K562 (cell line): ENCODE results near the gene ATG4D. TPM values are rescaled to one million over a fixed set of nuclear protein-coding genes. Genes with fewer than 3 reads are reported as not detected.

Experiments used
- HOMEZ ChIP-seq: fragments of 250-450 bp; sonication (Bioruptor Pico); IDR thresholded peaks from 2 replicates; pipeline ENCODE4 v1.4.0; 2020; ENCODE audit warnings: mild to moderate bottlenecking, moderate library complexity
- HOXB6 ChIP-seq: fragments of 250-450 bp; sonication (Bioruptor Pico); IDR thresholded peaks from 2 replicates; pipeline ENCODE4 v1.5.1; 2022; ENCODE audit warnings: mild to moderate bottlenecking, borderline replicate concordance
- MTA2 ChIP-seq: fragments of 450-650 bp; IDR thresholded peaks from 2 replicates; pipeline ENCODE4 v1.6.1; 2016; ENCODE audit warnings: low read depth
- NCOA6 ChIP-seq: fragments of 450-650 bp; IDR thresholded peaks from 2 replicates; pipeline ENCODE4 v1.6.1; 2017; ENCODE audit warnings: mild to moderate bottlenecking
- NR4A1 ChIP-seq, 2 experiments: fragments of 250-450 bp in 1 of 2; fragments of 450-650 bp in 1 of 2; sonication (Bioruptor Pico) in 1 of 2; IDR thresholded peaks; 2 replicates each; pipeline versions ENCODE4 v1.4.0 to v1.6.1; 2016 to 2020; ENCODE audit warnings: mild to moderate bottlenecking in 2 of 2, missing compliant biosample characterization in 1 of 2, missing genetic modification characterization in 1 of 2, moderate library complexity in 1 of 2
- POLR2H ChIP-seq: IDR thresholded peaks from 2 replicates; pipeline ENCODE4 v1.6.1; 2016; ENCODE audit warnings: missing genetic modification characterization, low read depth, mild to moderate bottlenecking, control low read depth, missing compliant biosample characterization, moderate library complexity
- RCOR1 ChIP-seq, 2 experiments: IDR thresholded peaks; 2 replicates each; pipeline ENCODE4 v1.6.1; 2012; ENCODE audit warnings: low read depth in 2 of 2, low read length in 2 of 2, borderline replicate concordance in 1 of 2, improper control_type of control experiment in 1 of 2
- SETDB1 ChIP-seq: IDR thresholded peaks from one replicate; pipeline ENCODE4 v1.6.1; 2012; ENCODE audit warnings: low read length, control low read depth, inconsistent platforms
- SPI1 ChIP-seq: IDR thresholded peaks from 2 replicates; pipeline ENCODE4 v1.6.1; 2011; ENCODE audit warnings: low read depth, low read length, control low read depth, borderline replicate concordance
- SRSF3 ChIP-seq: fragments of 200-400 bp; formaldehyde crosslinking; IDR thresholded peaks from 2 replicates; pipeline ENCODE4 v1.6.1; 2016; ENCODE audit warnings: mild to moderate bottlenecking, low read length, moderate library complexity; ENCODE audit not compliant: insufficient read depth
- YBX1 ChIP-seq: fragments of 450-650 bp; IDR thresholded peaks from 2 replicates; pipeline ENCODE4 v1.7.1; 2016; ENCODE audit warnings: mild to moderate bottlenecking
- ZBTB8A ChIP-seq: fragments of 450-650 bp; IDR thresholded peaks from 2 replicates; pipeline ENCODE4 v1.6.1; 2018; ENCODE audit warnings: mild to moderate bottlenecking, moderate library complexity; ENCODE audit not compliant: partially characterized antibody
- ZC3H11A ChIP-seq: IDR thresholded peaks from 2 replicates; pipeline ENCODE4 v1.6.1; 2012; ENCODE audit warnings: low read depth, low read length, improper control_type of control experiment
- ZFP30 ChIP-seq: fragments of 250-450 bp; sonication (Bioruptor Pico); IDR thresholded peaks from 2 replicates; pipeline ENCODE4 v1.8.0; 2022; ENCODE audit warnings: moderate library complexity, mild to moderate bottlenecking, inconsistent platforms, borderline replicate concordance
- ZNF134 ChIP-seq: fragments of 250-450 bp; sonication (Bioruptor Pico); conservative IDR thresholded peaks from 2 replicates; pipeline ENCODE4 v1.4.0; 2020
- ZNF197 ChIP-seq: fragments of 200-800 bp; sonication (Bioruptor generic); IDR thresholded peaks from 2 replicates; pipeline ENCODE4 v1.6.1; 2016; ENCODE audit warnings: low read depth, missing genetic modification characterization, missing compliant biosample characterization
- ZNF239 ChIP-seq: fragments of 250-450 bp; sonication (Bioruptor Pico); IDR thresholded peaks from 2 replicates; pipeline ENCODE4 v1.4.0; 2020; ENCODE audit warnings: mild to moderate bottlenecking
- ZNF408 ChIP-seq: fragments of 250-450 bp; sonication (Bioruptor Pico); IDR thresholded peaks from 2 replicates; pipeline ENCODE4 v1.4.0; 2020; ENCODE audit warnings: low read depth, mild to moderate bottlenecking, moderate library complexity
- ZNF695 ChIP-seq: fragments of 450-650 bp; formaldehyde crosslinking; IDR thresholded peaks from 2 replicates; pipeline ENCODE4 v1.4.0; 2020; ENCODE audit warnings: mild to moderate bottlenecking, moderate library complexity
- ZNF830 ChIP-seq: fragments of 250-450 bp; sonication (Bioruptor Pico); IDR thresholded peaks from 2 replicates; pipeline ENCODE4 v1.5.0; 2021; ENCODE audit warnings: mild to moderate bottlenecking
- polyA plus RNA-seq, 8 experiments: library from polyadenylated mRNA; depleted of rRNA in 4 of 8; stranded (reverse) in 5 of 8; unstranded in 3 of 8; fragments of >200 nt; fragmentation: Nextera tagmentation in 2 of 8; fragmentation: Illumina TruSeq in 1 of 8; extraction: Ambion mirVana in 2 of 8; extraction: Trizol in 1 of 8; gene quantifications; 2 replicates each; pipeline versions ENCODE4 v1.2.1 to v1.2.3, GENCODE V29; 2011 to 2014; ENCODE audit warnings: inconsistent platforms in 1 of 8, missing spikeins in 1 of 8
- total RNA-seq, 7 experiments: library from RNA; depleted of rRNA in 6 of 7; stranded (reverse); fragments of >200 nt in 6 of 7; fragmentation: Illumina TruSeq in 2 of 7; extraction: Trizol in 2 of 7; gene quantifications; 2 replicates each; pipeline versions ENCODE4 v1.2.1 to v1.2.3, GENCODE V29; 2011 to 2021; ENCODE audit warnings: low replicate concordance in 1 of 7
- TF ChIP-seq, protein P1 (sequence below): fragments of 450-650 bp; IDR thresholded peaks from 2 replicates; pipeline ENCODE4 v1.6.1; 2016; ENCODE audit warnings: low read depth, mild to moderate bottlenecking, moderate library complexity
- TF ChIP-seq, protein P2 (sequence below), 2 experiments: fragments of 150-350 bp in 1 of 2; IDR thresholded peaks; 2 replicates each; pipeline ENCODE4 v1.6.1; 2012 to 2016; ENCODE audit warnings: low read depth in 2 of 2, low read length in 2 of 2, mild to moderate bottlenecking in 1 of 2, moderate library complexity in 1 of 2

ATG4D gene
- total and polyA plus RNA-seq, 9 of the 15 experiments (the other 6 are each of a cell fraction or from before 2014, with no cell fraction given), result 0.51 to 66.1 (median 22.9) TPM

DNA sequence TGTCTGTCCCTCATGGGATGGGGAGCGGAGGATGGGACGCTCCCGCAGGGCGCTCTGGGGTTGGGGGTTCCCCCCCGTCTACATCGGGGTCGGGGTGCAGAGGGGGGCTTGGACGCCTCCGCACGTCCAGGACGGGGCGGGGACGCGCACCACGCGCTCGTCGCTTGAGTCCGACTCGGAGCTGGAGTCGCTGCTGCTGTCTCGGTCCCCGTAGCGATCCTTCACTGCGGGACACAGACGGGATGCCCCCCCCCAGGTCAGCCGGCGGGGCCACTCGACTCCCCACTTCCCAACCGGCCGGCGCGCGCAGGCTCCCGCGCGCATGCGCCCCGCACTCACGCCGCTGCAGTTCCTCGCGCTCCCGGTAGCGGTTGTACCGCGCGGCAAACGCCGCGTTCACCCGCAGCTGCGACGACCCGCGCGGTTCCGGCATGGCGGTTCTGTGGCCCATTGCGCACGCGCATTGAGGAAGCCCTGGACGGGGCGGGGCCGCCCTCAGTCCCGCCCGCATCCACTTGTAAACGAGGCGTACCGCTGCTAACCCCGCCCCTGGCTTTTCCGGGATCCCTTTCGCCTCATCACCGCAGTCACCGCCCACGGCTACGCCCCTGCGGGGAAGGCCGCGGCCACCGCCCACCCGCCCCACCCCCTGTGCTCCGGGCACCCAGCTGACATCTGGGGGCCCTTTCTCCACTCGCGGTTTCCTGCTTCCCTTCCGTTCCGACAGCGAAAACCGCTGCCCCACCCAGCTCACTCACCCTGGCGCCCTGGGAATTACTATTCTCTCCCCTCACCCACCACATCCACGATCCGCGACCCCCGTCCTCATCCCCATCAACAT, 22.1 kb downstream of the ATG4D start, which contains the start of gene KRI1 (continued):
- TF ChIP-seq HOXB6 (CRISPR knock-in tag) (no peak), ZNF695 (CRISPR knock-in tag) (no peak), NR4A1 (CRISPR knock-in tag; IDR thresholded peaks at IDR 0.05) (no peak), NR4A1 (tag; IDR thresholded peaks at IDR 0.05) (no peak), SPI1 (no peak), POLR2H (no peak), ZFP30 (CRISPR knock-in tag) (no peak), YBX1 (no peak), SRSF3 (no peak), ZNF239 (CRISPR knock-in tag) (no peak), ZNF408 (no peak), HOMEZ (CRISPR knock-in tag) (no peak), ZBTB8A (no peak), NCOA6 (no peak), MTA2 (no peak), ZNF197 (no peak), ZNF134 (no peak), ZC3H11A (no peak), SETDB1 (no peak), ZNF830 (CRISPR knock-in tag) (no peak), RCOR1 (IDR thresholded peaks at IDR 0.05; ENCODE audit: borderline replicate concordance in 1 of 2, low read depth in 2 of 2, low read length in 2 of 2) (0 out of 4 replicates have a peak, but pooled peaks of 1 of the 2 experiments have one; percentile 10)
- TF ChIP-seq, protein P1, sequence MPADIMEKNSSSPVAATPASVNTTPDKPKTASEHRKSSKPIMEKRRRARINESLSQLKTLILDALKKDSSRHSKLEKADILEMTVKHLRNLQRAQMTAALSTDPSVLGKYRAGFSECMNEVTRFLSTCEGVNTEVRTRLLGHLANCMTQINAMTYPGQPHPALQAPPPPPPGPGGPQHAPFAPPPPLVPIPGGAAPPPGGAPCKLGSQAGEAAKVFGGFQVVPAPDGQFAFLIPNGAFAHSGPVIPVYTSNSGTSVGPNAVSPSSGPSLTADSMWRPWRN, result no peak
- TF ChIP-seq, protein P2, sequence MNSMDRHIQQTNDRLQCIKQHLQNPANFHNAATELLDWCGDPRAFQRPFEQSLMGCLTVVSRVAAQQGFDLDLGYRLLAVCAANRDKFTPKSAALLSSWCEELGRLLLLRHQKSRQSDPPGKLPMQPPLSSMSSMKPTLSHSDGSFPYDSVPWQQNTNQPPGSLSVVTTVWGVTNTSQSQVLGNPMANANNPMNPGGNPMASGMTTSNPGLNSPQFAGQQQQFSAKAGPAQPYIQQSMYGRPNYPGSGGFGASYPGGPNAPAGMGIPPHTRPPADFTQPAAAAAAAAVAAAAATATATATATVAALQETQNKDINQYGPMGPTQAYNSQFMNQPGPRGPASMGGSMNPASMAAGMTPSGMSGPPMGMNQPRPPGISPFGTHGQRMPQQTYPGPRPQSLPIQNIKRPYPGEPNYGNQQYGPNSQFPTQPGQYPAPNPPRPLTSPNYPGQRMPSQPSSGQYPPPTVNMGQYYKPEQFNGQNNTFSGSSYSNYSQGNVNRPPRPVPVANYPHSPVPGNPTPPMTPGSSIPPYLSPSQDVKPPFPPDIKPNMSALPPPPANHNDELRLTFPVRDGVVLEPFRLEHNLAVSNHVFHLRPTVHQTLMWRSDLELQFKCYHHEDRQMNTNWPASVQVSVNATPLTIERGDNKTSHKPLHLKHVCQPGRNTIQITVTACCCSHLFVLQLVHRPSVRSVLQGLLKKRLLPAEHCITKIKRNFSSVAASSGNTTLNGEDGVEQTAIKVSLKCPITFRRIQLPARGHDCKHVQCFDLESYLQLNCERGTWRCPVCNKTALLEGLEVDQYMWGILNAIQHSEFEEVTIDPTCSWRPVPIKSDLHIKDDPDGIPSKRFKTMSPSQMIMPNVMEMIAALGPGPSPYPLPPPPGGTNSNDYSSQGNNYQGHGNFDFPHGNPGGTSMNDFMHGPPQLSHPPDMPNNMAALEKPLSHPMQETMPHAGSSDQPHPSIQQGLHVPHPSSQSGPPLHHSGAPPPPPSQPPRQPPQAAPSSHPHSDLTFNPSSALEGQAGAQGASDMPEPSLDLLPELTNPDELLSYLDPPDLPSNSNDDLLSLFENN (IDR thresholded peaks at IDR 0.05; ENCODE audit: low read depth in 2 of 2, low read length in 2 of 2), result no peak
